Lower leg skin (tissue), 3 donors: Measurements from ENCODE around the gene CCDC141.

ENCODE experiments used
- POLR2A ChIP-seq, 2 donors: fragments of 450-650 bp; IDR thresholded peaks; one replicate each; pipeline ENCODE4 v1.6.1; 2016 to 2017; ENCODE audit warnings: antibody characterized with exemption in 2 of 2, mild to moderate bottlenecking in 1 of 2, moderate library complexity in 1 of 2
- TF ChIP-seq, protein P1 (sequence below), 3 donors: fragments of 450-650 bp; IDR thresholded peaks; one replicate each; pipeline ENCODE4 v1.5.1; 2016; ENCODE audit warnings: antibody characterized with exemption in 3 of 3, mild to moderate bottlenecking in 3 of 3, moderate library complexity in 2 of 3

DNA sequence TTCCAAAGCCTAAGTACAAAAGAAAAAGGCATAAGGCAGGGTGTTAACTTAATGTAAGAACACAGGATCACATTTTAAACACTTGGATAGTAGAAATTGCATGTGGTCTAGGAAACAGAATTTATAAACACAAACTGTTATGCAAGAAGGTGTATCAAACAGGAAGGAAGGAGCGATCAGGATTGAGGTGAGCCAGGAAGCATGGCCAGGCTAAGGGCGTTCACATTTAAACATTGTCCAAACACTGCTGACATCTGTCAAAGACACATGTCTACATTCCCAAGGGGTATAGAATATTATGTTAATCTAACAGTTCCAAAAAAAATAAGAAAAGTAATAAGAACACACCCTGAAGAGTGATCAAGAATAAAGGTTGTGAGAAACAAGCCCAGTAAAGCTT, 71.3 kb downstream of the CCDC141 start:
- TF ChIP-seq, protein P1, sequence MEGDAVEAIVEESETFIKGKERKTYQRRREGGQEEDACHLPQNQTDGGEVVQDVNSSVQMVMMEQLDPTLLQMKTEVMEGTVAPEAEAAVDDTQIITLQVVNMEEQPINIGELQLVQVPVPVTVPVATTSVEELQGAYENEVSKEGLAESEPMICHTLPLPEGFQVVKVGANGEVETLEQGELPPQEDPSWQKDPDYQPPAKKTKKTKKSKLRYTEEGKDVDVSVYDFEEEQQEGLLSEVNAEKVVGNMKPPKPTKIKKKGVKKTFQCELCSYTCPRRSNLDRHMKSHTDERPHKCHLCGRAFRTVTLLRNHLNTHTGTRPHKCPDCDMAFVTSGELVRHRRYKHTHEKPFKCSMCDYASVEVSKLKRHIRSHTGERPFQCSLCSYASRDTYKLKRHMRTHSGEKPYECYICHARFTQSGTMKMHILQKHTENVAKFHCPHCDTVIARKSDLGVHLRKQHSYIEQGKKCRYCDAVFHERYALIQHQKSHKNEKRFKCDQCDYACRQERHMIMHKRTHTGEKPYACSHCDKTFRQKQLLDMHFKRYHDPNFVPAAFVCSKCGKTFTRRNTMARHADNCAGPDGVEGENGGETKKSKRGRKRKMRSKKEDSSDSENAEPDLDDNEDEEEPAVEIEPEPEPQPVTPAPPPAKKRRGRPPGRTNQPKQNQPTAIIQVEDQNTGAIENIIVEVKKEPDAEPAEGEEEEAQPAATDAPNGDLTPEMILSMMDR (IDR thresholded peaks at IDR 0.05) = no peak
- no peak for TF ChIP-seq POLR2A (IDR thresholded peaks at IDR 0.05)
